ENCODE results near the gene AAMP.

AAMP gene

GRCh38 chr2:218244665-218245064, 25.3 kb downstream of the AAMP start:
- Histone ChIP-seq H3K9me3 (ENCODE audit: control insufficient read depth, insufficient read depth, low read depth, low read length) (no peaks in the 10 kb centered on the region), H3K4me1 (ENCODE audit: control insufficient read depth, insufficient read depth, low read length) (no peaks in the 10 kb centered on the region), H3K27ac (ENCODE audit: extremely low read depth, low read depth, low read length) (no peak overlapping the region), H3K4me3 (ENCODE audit: low read depth, low read length) (no peak overlapping the region), H3K36me3 (ENCODE audit: control insufficient read depth in 2 of 2, insufficient read depth in 1 of 2, low read length in 2 of 2) (peaks cover 74 to 100% of the 10 kb centered on the region in 2 experiments)
- POLR2A ChIA-PET, result no interaction called here
- TF ChIP-seq, protein P1, sequence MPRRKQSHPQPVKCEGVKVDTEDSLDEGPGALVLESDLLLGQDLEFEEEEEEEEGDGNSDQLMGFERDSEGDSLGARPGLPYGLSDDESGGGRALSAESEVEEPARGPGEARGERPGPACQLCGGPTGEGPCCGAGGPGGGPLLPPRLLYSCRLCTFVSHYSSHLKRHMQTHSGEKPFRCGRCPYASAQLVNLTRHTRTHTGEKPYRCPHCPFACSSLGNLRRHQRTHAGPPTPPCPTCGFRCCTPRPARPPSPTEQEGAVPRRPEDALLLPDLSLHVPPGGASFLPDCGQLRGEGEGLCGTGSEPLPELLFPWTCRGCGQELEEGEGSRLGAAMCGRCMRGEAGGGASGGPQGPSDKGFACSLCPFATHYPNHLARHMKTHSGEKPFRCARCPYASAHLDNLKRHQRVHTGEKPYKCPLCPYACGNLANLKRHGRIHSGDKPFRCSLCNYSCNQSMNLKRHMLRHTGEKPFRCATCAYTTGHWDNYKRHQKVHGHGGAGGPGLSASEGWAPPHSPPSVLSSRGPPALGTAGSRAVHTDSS (tag by site-specific recombination; IDR thresholded peaks at IDR 0.05), result no peak
- TF ChIP-seq GLI4 (tag by site-specific recombination; IDR thresholded peaks at IDR 0.05), result no peak
- TF ChIP-seq, protein P2, sequence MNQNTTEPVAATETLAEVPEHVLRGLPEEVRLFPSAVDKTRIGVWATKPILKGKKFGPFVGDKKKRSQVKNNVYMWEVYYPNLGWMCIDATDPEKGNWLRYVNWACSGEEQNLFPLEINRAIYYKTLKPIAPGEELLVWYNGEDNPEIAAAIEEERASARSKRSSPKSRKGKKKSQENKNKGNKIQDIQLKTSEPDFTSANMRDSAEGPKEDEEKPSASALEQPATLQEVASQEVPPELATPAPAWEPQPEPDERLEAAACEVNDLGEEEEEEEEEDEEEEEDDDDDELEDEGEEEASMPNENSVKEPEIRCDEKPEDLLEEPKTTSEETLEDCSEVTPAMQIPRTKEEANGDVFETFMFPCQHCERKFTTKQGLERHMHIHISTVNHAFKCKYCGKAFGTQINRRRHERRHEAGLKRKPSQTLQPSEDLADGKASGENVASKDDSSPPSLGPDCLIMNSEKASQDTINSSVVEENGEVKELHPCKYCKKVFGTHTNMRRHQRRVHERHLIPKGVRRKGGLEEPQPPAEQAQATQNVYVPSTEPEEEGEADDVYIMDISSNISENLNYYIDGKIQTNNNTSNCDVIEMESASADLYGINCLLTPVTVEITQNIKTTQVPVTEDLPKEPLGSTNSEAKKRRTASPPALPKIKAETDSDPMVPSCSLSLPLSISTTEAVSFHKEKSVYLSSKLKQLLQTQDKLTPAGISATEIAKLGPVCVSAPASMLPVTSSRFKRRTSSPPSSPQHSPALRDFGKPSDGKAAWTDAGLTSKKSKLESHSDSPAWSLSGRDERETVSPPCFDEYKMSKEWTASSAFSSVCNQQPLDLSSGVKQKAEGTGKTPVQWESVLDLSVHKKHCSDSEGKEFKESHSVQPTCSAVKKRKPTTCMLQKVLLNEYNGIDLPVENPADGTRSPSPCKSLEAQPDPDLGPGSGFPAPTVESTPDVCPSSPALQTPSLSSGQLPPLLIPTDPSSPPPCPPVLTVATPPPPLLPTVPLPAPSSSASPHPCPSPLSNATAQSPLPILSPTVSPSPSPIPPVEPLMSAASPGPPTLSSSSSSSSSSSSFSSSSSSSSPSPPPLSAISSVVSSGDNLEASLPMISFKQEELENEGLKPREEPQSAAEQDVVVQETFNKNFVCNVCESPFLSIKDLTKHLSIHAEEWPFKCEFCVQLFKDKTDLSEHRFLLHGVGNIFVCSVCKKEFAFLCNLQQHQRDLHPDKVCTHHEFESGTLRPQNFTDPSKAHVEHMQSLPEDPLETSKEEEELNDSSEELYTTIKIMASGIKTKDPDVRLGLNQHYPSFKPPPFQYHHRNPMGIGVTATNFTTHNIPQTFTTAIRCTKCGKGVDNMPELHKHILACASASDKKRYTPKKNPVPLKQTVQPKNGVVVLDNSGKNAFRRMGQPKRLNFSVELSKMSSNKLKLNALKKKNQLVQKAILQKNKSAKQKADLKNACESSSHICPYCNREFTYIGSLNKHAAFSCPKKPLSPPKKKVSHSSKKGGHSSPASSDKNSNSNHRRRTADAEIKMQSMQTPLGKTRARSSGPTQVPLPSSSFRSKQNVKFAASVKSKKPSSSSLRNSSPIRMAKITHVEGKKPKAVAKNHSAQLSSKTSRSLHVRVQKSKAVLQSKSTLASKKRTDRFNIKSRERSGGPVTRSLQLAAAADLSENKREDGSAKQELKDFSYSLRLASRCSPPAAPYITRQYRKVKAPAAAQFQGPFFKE (tag by site-specific recombination; IDR thresholded peaks at IDR 0.05; ENCODE audit: borderline replicate concordance), result no peak
- CTCF ChIA-PET, result interaction anchor here (0.7 to 3.0 kb wide), 3 partner anchors 12 to 597 kb away, joined by 3 to 12 read pairs (median 7); no protein-coding TSS in a partner anchor

DNA sequence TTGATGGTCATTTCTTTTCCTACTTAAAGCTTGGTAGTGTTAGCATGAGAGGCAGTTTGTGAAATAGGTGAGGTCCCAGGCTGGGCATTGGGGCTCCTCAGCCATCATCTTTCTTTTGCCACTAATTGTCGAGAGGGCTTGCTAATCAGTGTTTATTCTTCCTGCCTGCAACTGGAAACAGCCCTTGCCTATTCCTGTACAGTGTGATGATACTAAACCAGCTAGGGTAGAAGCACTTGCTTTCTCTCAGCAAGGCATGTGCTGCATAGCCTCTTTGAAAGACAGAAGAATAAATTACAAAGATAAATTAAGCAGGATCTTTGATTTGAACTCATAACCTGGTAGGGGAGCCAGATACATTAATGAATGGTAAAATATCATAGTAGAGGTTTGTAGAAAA, 25.7 kb downstream of the AAMP start:
- Histone ChIP-seq H3K27ac (ENCODE audit: extremely low read depth, low read depth, low read length) (no peak overlapping the region), H3K4me3 (ENCODE audit: low read depth, low read length) (no peak overlapping the region), H3K36me3 (ENCODE audit: control insufficient read depth in 2 of 2, insufficient read depth in 1 of 2, low read length in 2 of 2) (peaks cover 74 to 100% of the 10 kb centered on the region in 2 experiments), H3K4me1 (ENCODE audit: control insufficient read depth, insufficient read depth, low read length) (no peaks in the 10 kb centered on the region), H3K9me3 (ENCODE audit: control insufficient read depth, insufficient read depth, low read depth, low read length) (no peaks in the 10 kb centered on the region)
- ChIA-PET POLR2A (no interaction called here), CTCF (interaction anchor here (0.7 to 3.0 kb wide), 3 partner anchors 13 to 597 kb away, joined by 3 to 12 read pairs (median 7); no protein-coding TSS in a partner anchor)
- TF ChIP-seq ZNF701 (tag by site-specific recombination; IDR thresholded peaks at IDR 0.05) (no peak), ZNF654 (tag by site-specific recombination; IDR thresholded peaks at IDR 0.05; ENCODE audit: low read depth) (no peak), ZNF18 (tag by site-specific recombination; IDR thresholded peaks at IDR 0.05) (no peak), ZNF561 (tag by site-specific recombination; IDR thresholded peaks at IDR 0.05; ENCODE audit: borderline replicate concordance) (no peak), ZNF362 (tag by site-specific recombination; IDR thresholded peaks at IDR 0.05) (no peak), KLF10 (tag by site-specific recombination; IDR thresholded peaks at IDR 0.05) (no peak), ZNF585B (tag by site-specific recombination; IDR thresholded peaks at IDR 0.05) (no peak)

- Histone ChIP-seq H3K4me1 (ENCODE audit: control insufficient read depth, insufficient read depth, low read length) (no peaks in the 10 kb centered on the region), H3K4me3 (ENCODE audit: low read depth, low read length) (no peak overlapping the region), H3K9me3 (ENCODE audit: control insufficient read depth, insufficient read depth, low read depth, low read length) (no peaks in the 10 kb centered on the region), H3K36me3 (ENCODE audit: control insufficient read depth in 2 of 2, insufficient read depth in 1 of 2, low read length in 2 of 2) (peaks cover 86 to 99% of the 10 kb centered on the region in 2 experiments), H3K27ac (ENCODE audit: extremely low read depth, low read depth, low read length) (no peak overlapping the region)
- ChIA-PET CTCF (interaction anchor here (0.6 to 1.3 kb wide), 3 partner anchors 17 to 69 kb away, joined by 3 read pairs; no protein-coding TSS in a partner anchor), POLR2A (interaction anchor here (0.7 kb wide), 1 partner anchor 131 kb away, joined by 4 read pairs; no protein-coding TSS in a partner anchor)
- no peak for TF ChIP-seq TCF7L2 (IDR thresholded peaks at IDR 0.05; ENCODE audit: borderline replicate concordance, low read depth, low read length)
- no peak for TF ChIP-seq HIC1 (tag by site-specific recombination; IDR thresholded peaks at IDR 0.05)
- TF ChIP-seq ZNF585B (tag by site-specific recombination; IDR thresholded peaks at IDR 0.05), result no peak
Observed at GRCh38 chr2:218238887-218239286, 31.1 kb downstream of the AAMP start.

Measured in HEK293 (cell line).